Measurements from ENCODE around the gene ESR2.

DNA sequence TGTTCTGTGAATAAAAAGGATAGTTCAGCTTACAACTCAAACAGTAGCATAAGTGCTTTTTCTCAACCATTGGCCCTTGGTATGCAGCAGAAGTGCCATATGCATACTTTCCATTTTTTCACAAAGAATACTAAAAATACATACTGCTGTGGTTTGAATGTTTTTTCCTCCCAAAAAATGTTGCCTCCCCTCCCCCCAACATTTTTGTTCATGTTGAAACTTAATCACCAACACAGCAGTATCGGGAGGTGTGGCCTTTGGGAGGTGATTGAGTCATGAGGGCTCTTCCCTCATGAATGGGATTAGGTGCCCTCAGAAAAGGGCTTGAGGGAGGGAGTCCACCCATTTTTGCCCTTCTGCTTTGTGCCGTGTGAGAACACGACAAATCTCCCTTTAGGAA is 198.6 kb downstream of the ESR2 start:
- TF ChIP-seq POLR2A (IDR thresholded peaks at IDR 0.05; ENCODE audit: low read depth, low read length), result no peak
- no peak for TF ChIP-seq SPI1 (IDR thresholded peaks at IDR 0.05; ENCODE audit: low read depth, low read length)
- TF ChIP-seq POU2F2 (IDR thresholded peaks at IDR 0.05; ENCODE audit: low read depth, low read length), result no peak
- TF ChIP-seq POLR2AphosphoS5 (IDR thresholded peaks at IDR 0.05; ENCODE audit: low read depth, low read length), result no peak

Measured in GM12891 (cell line).